ENCODE measurements around the gene C2CD2.
A peak's percentile ranks its signal among the peaks of the same experiment; 100 is the strongest.

Gene C2CD2

DNA sequence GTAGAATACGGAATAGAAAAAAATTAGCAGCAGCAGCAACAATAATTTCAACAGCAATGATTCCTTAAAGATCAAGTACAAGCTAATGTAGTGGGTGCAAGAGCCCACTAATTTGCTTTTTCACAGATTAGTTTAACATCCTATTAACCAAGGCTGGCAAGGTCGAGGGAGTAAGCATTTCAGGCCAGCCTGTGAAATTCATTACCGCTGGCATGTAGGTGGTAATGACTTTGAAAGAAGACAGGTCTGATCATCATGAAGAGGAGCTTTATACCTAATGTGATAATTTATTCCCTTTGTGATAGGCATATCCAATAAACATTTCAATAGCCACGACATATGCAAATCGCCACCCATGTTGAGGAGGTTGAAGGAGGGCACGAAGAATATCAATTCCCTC lies 63.5 kb downstream of the C2CD2 start:
- FAIRE-seq = no peak
- no peak for DNase-seq (ENCODE audit: low spot score)

DNA sequence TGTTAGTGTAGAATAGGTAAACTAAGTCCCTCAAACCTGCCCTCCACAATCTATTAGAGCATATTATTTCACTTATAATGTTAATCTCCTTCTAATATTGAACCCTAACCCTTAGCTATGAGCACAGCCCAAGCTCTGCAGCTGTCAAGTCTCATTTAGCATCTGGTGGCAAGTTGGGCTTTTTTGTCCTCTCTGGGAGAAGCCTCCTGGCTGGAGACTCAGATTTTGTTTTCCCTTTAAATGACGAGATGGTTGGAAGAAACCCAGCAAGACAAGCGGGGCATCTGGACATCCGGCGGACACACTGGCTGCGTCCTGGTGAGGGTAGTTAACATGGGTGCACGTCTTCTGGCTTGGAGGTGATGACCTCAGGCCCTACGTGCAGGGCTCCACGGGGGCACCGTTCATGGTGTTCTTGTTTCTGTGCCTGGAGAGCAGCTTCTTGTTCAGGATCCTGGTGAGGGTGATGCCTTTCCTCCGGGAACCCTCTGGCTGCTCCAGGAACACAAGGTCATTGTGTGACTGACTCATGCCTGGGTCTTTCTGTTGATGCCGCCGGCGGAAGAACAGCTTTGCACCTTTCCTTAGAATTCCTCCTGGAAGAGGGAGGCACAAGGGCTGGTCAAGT lies 65.0 kb downstream of the C2CD2 start:
- DNase-seq (ENCODE audit: low spot score) = no peak
- FAIRE-seq = no peak

DNA sequence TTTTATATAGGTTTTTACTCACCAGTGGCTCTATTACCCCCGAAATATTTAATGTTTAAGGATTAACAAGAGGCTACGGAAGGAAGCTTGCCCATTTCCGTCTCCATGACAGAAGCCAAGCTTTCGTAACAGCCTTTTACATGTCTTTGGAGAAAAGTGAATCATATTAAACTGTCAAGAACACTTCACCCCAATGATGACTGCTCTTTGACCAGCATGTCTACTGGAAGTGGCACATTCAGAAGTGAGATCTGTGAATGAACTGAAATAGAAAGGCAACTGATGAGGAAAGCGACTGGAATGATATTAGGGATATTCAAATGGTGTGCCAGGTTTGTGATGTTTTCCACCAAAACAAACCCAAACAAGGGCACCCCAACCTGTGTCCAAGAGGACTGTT lies 66.2 kb downstream of the C2CD2 start:
- FAIRE-seq (no peak), DNase-seq (ENCODE audit: low spot score) (no peak)

GRCh38 chr21:41886328-41886727 lies 67.5 kb downstream of the C2CD2 start:
- no peak for FAIRE-seq
- DNase-seq (ENCODE audit: low spot score) = no peak

DNA sequence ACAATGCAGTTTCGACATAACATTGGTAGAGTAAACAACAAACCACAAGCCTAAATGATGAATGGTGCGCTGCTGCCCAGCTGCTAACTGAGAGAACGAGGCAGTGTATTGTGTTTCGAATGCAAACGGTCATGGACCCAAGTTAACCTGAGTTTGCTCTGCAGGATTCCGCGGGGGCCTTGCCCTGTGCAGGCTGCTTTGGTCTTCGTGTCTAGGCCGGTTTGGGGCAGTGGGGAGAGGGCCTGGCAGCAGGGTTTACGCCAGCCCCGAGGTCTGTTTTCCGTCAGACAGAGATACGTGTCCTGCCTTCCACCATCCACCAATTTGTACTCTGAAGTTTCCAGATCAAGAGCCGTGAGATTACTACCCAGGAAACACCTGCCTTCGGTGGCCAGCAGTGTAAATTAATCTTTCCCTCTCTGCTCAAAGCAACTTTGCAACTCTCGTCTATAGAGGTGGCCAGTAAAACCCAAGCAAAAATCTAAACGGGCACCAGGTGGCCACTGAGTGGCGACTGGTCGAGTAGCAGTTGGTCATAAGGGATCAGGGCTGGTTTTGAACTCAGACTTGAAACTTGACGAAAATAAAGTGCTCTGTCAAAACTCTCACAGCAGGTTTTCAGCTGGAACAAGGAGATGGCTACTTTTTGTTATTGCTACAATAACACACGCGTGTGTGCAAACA lies 68.3 kb downstream of the C2CD2 start:
- FAIRE-seq (no peak), DNase-seq (ENCODE audit: low spot score) (no peak)

DNA sequence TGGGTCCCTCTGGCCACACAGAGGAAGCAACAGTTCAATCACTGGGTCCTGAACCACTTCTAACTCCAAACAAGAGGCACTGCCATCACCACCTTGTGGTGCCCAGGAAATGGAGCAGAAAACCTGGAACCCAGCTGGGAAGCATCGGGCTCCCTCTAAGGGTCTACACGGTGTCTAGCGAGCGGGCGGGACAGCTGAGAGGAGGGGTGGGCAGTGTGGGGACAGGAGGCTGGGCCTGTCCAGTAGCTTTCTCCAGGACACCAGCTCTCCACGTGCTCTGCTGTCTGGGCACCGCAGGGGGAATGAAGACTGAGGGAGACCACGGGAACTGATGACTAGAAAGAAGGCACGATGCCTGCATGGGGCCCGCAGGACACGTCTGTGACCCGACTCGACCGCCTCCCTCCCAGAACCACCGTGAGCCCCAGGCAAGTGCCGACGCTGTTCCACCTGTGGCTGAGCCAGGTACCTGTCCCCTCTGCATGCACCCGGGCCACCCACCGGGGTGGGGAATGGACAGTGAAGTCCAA lies 69.3 kb downstream of the C2CD2 start:
- FAIRE-seq = no peak
- DNase-seq (ENCODE audit: low spot score) = no peak

DNA sequence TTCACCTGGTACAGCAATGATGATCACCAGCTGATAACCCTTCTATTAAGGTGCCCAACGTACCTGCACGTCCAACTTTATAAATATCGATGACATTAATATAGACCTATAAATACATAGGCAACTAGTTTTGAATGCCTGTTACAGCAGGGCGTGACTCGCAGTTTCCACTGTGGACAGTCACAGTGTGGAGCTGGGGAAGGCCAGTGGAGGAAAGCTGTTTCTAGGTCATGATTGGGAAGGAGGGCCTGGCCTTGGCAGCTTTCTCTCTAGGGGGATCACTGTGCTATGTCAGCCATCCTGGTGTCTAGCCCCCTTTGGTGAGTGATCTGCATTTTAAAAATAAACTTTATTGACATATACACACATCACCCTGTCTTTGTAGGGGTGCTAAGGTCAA lies 70.2 kb downstream of the C2CD2 start:
- DNase-seq (ENCODE audit: low spot score) (no peak), FAIRE-seq (no peak)

GRCh38 chr21:41881051-41881450 lies 72.8 kb downstream of the C2CD2 start:
- FAIRE-seq = no peak
- DNase-seq (ENCODE audit: low spot score) = no peak

- DNase-seq (ENCODE audit: low spot score) = no peak
- FAIRE-seq = no peak
Observed at GRCh38 chr21:41880153-41880552, 73.7 kb downstream of the C2CD2 start.

DNA sequence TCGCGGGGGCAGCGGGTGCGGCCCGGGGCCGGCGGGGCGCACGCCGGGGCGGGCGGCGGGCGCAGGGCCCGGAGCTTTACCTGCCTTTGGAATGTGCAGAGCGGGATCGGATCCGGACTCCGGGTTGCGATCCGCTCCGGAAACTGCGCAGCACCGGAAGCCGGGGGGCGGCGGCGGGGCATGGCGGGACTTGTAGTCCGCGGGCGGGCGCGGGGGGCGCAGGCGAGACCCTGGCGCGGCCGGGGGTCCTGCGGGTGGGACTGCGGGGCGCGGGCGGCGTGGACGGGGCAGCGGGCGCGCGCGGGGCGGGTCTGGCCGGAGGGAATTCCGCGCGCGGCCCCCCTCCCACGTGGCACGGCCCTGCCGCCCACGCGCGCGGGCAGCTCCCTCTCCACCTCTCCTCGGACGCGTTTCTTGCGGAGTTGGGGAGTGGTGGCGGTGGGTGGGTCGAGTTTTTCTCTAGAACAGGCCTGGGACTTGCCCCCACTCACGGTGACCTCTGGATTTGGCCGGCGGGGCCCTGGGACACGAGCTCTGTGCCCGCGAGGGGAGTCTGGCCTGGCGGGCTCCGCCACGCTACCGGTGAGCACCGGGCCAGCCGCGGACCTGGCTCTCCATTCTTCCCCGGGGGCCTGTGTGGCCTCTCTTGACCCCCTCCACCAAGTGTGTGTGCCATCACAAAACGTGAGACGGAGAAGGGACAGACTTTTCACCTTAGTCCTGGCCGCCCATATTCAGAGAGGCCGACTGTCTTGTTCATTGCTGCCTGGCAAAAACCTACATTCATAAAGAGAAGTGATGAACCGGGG lies 74.4 kb downstream of the C2CD2 start, which contains the start of gene PRDM15:
Gene PRDM15, minus strand, starts transcription at position 155 of the 809 bp plus-strand sequence. CDS start 18,981 bp downstream, outside the sequence.
- DNase-seq (ENCODE audit: low spot score) = peak; percentile 49
- FAIRE-seq = no peak

GRCh38 chr21:41878831-41879189 lies 75.0 kb downstream of the C2CD2 start:
- DNase-seq (ENCODE audit: low spot score) (peak; percentile 28), FAIRE-seq (no peak)

- DNase-seq (ENCODE audit: low spot score) = peak; percentile 4
- no peak for FAIRE-seq
Observed at GRCh38 chr21:41877901-41878830, 75.7 kb downstream of the C2CD2 start.

GRCh38 chr21:41876928-41877652 lies 76.7 kb downstream of the C2CD2 start:
- FAIRE-seq (no peak), DNase-seq (ENCODE audit: low spot score) (no peak)

DNA sequence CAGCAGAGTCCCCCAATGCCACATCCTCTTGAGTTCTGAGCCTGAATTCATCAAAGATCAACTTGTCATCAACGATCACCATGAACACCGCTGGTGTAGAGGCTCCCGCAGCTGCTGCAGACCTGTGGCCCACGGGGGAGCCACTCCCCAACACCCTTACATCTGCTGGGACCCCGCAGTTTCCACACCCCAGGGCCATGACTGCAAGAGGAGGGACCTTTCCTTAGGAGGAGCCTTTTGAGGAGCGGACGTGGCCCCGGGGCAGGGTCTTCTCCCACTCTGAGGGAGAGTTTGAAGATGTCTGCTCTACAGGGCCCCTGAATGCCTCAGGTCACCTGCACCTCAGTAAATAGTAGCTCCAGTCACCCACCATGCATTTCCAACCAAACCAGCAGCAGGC lies 77.4 kb downstream of the C2CD2 start:
- DNase-seq (ENCODE audit: low spot score) (no peak), FAIRE-seq (no peak)

- DNase-seq (ENCODE audit: low spot score) (no peak), FAIRE-seq (no peak)
Observed at GRCh38 chr21:41875086-41875485, 78.7 kb downstream of the C2CD2 start.

DNA sequence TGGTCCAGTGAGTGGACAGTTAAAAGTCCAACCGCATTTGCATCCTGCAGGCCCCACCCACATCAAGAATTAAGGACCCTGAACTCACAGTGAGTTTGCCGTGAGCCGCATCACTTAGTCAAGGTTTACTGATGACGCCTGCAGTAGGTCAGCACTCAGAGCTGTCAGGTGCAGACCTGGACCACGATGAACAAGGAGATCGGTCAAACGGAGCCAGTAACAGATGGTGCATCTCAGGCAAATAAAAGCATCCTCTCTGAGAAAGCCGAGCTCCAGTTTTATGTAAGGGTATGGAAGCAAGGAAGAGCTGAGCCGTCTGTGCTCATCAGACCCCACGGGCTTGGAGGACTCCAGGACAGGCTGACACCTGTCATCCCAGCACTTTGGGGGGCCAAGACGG lies 79.2 kb downstream of the C2CD2 start:
- no peak for DNase-seq (ENCODE audit: low spot score)
- no peak for FAIRE-seq

DNA sequence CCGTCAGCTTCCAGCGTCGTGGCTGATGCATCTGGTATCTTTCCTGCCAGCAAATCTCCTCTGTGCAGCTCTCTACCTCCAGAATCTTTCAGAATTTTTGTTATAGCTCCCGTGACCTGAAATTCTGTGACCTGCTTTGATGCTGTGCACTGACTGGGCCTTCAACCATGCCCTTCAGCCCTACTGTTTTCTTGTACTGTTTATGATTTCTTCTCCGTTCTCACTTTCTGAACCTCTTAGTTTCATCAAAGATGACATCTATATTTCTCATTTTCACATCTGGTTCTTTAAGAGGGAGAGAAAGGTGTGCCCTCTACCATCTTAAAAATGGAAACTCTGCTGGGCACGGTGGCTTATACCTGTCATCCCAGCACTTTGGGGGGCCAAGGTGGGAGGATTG lies 80.4 kb downstream of the C2CD2 start:
- no peak for FAIRE-seq
- DNase-seq (ENCODE audit: low spot score) = no peak

DNA sequence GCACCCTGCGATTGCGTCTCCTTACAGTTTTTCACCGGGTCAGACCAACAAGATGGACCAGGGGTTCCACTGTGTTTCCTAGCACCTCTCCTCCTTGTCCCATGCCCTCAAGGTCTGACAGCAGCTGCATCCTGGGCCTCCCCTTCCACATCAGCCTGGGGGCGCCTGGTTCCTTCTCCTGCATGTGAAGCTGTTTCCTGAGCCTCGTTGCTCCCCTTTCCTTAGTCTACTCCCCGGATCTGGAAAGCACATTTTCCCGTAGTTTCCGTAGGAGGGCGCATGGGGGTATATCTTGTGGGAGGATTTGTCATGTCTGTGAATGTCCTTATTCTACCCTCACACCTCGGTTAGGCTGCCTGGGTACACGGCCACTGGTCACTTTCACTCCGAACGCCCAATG lies 80.8 kb downstream of the C2CD2 start:
- DNase-seq (ENCODE audit: low spot score) (no peak), FAIRE-seq (no peak)

DNA sequence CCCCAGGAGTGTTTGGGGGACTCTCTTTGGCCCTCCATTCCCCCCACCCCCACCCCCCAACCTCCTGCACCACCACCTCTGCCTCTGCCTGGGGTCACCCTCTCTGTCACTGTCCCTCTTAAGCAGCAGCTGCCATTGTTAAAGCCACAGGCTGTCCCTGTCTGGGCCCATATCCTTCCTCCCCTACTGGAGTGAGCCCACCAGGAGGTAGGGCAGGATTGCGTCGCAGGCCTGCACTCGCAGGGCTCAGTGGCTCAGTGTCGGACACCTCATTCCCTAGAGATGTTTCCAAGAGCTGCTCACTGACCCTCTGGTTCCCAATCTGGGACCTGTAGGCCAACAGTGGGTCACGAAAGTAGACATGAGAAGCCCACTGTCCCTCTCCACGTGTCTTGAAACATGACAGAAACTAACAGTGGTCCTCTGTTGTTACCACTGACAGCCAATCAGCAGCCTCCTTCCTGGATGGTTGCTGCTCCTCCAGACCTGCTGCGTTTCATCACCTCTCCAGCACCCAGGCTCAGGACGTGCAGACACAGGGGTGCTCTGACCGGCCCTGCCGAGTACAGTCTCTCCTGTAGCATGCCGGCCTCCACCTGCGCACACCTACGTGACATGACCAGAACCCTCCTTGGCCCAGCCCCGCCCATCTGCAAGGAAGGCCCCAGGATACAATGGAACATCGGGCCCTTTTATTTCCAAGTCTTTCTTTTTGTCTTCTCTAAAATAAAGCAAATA lies 82.4 kb downstream of the C2CD2 start:
- FAIRE-seq (no peak), DNase-seq (ENCODE audit: low spot score) (no peak)

DNA sequence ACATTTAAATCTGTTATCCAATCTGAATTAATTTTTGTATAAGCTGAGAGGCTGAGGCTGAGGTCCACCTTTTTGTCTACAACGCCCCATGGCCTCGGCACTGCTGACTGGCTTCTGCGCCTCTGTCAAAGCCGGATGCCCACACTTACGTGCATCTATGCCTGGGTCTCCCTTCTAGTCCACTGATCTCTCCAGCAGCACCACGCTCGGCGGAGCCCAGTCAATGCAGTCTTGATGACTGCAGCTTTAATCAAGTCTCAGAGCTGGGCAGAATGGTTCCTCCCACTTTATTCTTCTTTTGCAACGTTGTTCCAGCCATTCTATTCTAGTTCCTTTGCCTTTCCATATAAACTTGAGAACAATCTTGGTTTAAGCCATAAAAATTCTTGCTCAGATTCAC lies 84.0 kb downstream of the C2CD2 start:
- DNase-seq (ENCODE audit: low spot score) (no peak), FAIRE-seq (no peak)
